Activated naive CD8-positive, alpha-beta T cell treated with anti-CD3 and anti-CD28 coated beads, Interleukin-2, amount 50 U/mL, for 24 hours (primary cell): ENCODE measurements around the gene TOB2.
A peak's percentile ranks its signal among the peaks of the same experiment; 100 is the strongest.
"Not testable (repeated sequence)": the region's sequence is repeated elsewhere in the genome, so short reads cannot be mapped to it uniquely, and the experiment has no call there.

Source experiments
- ATAC-seq: fragments of 150-1000 bp; cut with Tn5 transposase; one replicate; pipeline ENCODE4 v1.10.0; 2021
- DNase-seq: peaks from one replicate; pipeline ENCODE4 v3.0.0; 2021
- H3K27ac Mint-ChIP-seq: one replicate; pipeline ENCODE4 v1.8.0; 2021; ENCODE audit warnings: mild to moderate bottlenecking, mixed read lengths
- H3K27me3 Mint-ChIP-seq: one replicate; pipeline ENCODE4 v1.8.0; 2021; ENCODE audit warnings: mixed read lengths
- H3K36me3 Mint-ChIP-seq: one replicate; pipeline ENCODE4 v1.8.0; 2021; ENCODE audit warnings: low read depth, mixed read lengths
- H3K4me1 Mint-ChIP-seq: one replicate; pipeline ENCODE4 v1.8.0; 2021; ENCODE audit warnings: mixed read lengths
- H3K4me3 Mint-ChIP-seq: one replicate; pipeline ENCODE4 v1.8.0; 2021; ENCODE audit warnings: mild to moderate bottlenecking, moderate library complexity, mixed read lengths
- H3K9me3 Mint-ChIP-seq: one replicate; pipeline ENCODE4 v1.8.0; 2021; ENCODE audit warnings: mixed read lengths

The TOB2 gene

DNA sequence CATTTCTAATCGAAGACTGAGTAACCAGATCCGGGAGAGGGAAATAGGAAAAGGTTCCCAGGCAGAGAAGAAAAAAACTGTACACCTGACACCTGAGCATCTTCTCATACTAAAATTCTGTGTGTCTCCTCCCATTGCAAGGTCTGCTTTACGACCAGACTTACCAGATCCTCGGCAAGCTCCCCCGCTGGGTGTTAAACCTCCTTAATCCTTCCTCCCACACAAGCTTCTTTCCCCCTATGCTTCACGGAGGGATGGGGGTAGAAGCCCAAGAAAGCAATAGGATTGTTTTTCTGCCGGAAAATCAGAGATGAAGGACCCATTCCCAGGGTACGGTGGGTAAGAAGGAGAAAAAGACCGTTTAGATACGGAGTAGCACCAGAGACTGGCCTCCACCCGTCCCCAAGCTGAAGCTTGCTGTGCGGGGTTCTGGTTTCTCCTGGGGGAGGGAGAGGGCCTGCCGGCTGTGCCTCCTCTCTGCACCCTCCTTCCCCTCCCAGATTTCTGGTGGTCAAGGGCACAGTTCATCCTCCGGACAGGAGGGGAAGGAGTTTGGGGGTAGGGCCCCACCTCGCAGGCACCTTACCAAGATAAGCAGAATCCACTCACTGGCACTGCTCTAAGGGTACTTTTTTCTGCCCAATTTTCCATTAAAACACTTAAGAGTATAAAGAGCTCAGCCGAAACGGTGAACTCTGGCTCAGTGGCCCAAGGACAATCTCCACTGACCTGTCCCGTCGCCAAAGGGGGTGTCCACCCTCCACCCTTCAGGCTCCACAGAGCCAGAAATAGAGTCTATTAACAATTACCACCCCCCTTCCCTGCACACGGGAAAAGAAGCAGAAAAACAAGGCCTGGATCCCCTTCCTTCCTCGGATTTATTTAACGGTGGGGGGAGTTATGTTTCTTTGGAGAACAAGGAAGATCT lies 1.2 kb downstream of the TOB2 start:
- peak; percentile 27 for DNase-seq
- Mint-ChIP-seq H3K4me3 (peak overlapping the region; percentile 96), H3K36me3 (peaks cover 25% of the 10 kb centered on the region), H3K27ac (peak overlapping the region; percentile 96), H3K27me3 (no peaks in the 10 kb centered on the region), H3K9me3 (no peaks in the 10 kb centered on the region), H3K4me1 (peaks cover 36% of the 10 kb centered on the region)
- ATAC-seq = no peak

- Mint-ChIP-seq H3K36me3 (peaks cover 25% of the 10 kb centered on the region), H3K4me3 (peak overlapping the region; percentile 96)
Observed at GRCh38 chr22:41444360-41445128, 2.1 kb downstream of the TOB2 start.

GRCh38 chr22:41442240-41442792 lies 4.3 kb downstream of the TOB2 start:
- peaks cover 27% of the 10 kb centered on the region for H3K36me3 Mint-ChIP-seq
- peak overlapping the region; percentile 96 for H3K4me3 Mint-ChIP-seq
- H3K27ac Mint-ChIP-seq = no peak overlapping the region
- peaks cover 32% of the 10 kb centered on the region for H3K4me1 Mint-ChIP-seq
- H3K27me3 Mint-ChIP-seq = no peaks in the 10 kb centered on the region
- no peaks in the 10 kb centered on the region for H3K9me3 Mint-ChIP-seq
- ATAC-seq = no peak
- DNase-seq = no peak

More at GRCh38 chr22:41444360-41445128, 2.1 kb downstream of the TOB2 start:
- Mint-ChIP-seq H3K27me3 (no peaks in the 10 kb centered on the region), H3K27ac (peak overlapping the region; percentile 96), H3K4me1 (peaks cover 36% of the 10 kb centered on the region), H3K9me3 (no peaks in the 10 kb centered on the region)
- DNase-seq (peak; percentile 93), ATAC-seq (peak; percentile 66)

DNA sequence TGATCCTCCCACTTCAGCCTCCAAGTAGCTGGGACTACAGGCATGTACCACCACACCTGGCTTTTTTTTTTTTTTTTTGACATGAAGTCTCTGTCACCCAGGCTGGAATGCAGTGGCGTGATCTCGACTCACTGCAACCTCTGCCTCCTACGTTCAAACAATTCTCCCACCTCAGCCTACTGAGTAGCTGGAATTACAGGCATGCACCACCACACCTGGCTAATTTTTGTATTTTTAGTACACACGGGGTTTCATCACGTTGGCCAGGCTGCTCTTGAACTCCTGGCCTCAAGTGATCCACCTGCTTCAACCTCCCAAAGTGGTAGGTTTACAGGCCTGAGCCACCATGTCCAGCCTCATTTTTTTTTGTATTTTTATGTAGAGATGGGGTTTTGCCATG lies 6.1 kb downstream of the TOB2 start:
- not testable (repeated sequence) for ATAC-seq
- peaks cover 44% of the 10 kb centered on the region for H3K36me3 Mint-ChIP-seq

GRCh38 chr22:41437198-41437597 lies 9.4 kb downstream of the TOB2 start:
- H3K36me3 Mint-ChIP-seq = peaks cover 26% of the 10 kb centered on the region
- ATAC-seq (no peak), DNase-seq (no peak)
- H3K9me3 Mint-ChIP-seq = no peaks in the 10 kb centered on the region
- H3K4me3 Mint-ChIP-seq = no peak overlapping the region
- no peaks in the 10 kb centered on the region for H3K27me3 Mint-ChIP-seq
- H3K27ac Mint-ChIP-seq = no peak overlapping the region
- peaks cover 14% of the 10 kb centered on the region for H3K4me1 Mint-ChIP-seq

More for the DNA sequence above, 6.1 kb downstream of the TOB2 start:
- not testable (repeated sequence) for H3K27me3 Mint-ChIP-seq, H3K27ac Mint-ChIP-seq, H3K4me3 Mint-ChIP-seq, H3K9me3 Mint-ChIP-seq, DNase-seq
- peaks cover 33% of the 10 kb centered on the region for H3K4me1 Mint-ChIP-seq

DNA sequence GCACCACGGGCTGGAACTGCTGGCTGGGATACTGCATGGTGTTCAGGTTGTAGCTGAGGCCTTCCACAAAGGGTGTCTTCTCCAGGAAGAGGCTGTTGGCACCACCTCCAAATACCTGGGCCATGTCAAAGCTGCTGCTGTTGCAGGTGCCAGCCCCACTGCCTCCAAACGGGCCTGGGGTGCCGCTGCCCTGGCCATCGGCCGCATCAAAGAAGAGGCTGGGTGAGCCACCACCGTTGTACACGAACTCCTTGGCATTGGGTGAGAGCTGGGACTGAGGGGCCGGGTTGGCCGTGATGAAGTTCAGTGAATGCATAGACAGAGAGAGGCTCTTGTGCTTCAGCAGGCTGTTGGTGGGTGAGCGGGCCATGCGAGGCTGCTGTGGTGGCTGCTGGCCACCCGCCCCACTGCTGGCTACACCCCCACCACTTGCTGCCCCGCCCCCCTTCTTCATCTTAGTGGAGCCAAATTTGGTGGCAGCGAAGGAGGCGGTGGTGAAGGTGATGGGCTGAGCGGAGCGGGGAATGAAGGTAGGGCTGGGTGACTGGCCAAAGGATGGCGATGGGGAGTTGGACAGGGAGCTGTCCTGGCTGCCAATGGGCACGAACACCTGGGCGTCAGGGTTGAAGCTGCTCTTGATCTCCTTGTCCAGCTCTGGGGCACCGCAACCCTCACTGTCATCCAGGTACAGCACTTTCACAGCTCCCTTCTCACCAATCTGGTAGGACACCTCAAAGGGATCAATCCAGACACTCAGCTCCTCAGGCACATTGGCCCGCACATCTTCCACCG lies 10.1 kb downstream of the TOB2 start:
- Mint-ChIP-seq H3K4me3 (no peak overlapping the region), H3K27ac (no peak overlapping the region), H3K36me3 (peaks cover 25% of the 10 kb centered on the region), H3K4me1 (peaks cover 12% of the 10 kb centered on the region), H3K27me3 (no peaks in the 10 kb centered on the region), H3K9me3 (no peaks in the 10 kb centered on the region)
- DNase-seq (no peak), ATAC-seq (no peak)

DNA sequence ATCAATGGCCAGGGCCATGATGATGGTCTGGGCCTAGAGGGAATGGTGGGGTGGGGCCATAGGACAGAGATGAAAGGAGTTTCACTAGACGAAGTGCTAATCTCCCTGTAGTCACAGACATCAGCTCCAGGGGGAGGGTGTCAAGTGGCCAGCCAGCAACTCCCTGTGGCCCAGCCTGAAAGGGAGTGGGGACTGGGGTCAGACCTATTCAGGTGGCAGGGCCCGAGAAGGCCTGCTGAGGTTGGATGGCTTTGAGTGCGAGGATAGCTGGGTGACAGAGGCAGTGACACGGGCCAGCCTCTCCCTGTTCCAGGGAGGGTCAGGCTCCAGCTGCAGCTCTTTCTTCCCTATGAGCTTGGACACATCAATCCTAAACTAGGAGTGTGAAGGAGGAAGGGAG lies 11.0 kb downstream of the TOB2 start:
- no peaks in the 10 kb centered on the region for H3K9me3 Mint-ChIP-seq
- ATAC-seq (no peak), DNase-seq (no peak)
- peaks cover 29% of the 10 kb centered on the region for H3K36me3 Mint-ChIP-seq
- no peaks in the 10 kb centered on the region for H3K27me3 Mint-ChIP-seq
- no peak overlapping the region for H3K4me3 Mint-ChIP-seq
- H3K4me1 Mint-ChIP-seq = peaks cover 11% of the 10 kb centered on the region
- H3K27ac Mint-ChIP-seq = no peak overlapping the region

- peaks cover 29% of the 10 kb centered on the region for H3K36me3 Mint-ChIP-seq
- H3K4me3 Mint-ChIP-seq, H3K27ac Mint-ChIP-seq: not testable (repeated sequence)
Observed at GRCh38 chr22:41434361-41435003, 12.1 kb downstream of the TOB2 start.

DNA sequence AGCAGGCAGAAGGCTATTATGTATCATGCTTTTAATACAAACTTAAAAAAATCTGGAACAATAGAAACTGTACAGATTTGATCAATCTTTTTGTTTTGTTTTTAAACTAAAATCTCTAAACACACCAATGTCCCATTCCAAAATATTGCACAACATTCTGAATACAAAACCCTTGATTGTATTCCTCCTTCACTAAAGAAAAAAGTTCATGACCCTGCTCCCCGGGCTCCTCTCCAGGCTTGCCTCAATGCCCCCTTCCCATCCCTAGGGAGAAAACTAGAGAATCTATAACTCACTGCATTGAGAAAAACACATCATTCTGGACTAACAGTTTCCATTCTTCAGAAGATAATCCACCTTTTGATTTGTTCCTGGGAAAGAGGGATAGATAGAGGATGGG lies 13.1 kb downstream of the TOB2 start:
- not testable (repeated sequence) for H3K4me1 Mint-ChIP-seq, H3K27me3 Mint-ChIP-seq, DNase-seq, H3K27ac Mint-ChIP-seq, H3K9me3 Mint-ChIP-seq, ATAC-seq, H3K4me3 Mint-ChIP-seq
- H3K36me3 Mint-ChIP-seq = peaks cover 29% of the 10 kb centered on the region

More at GRCh38 chr22:41434361-41435003, 12.1 kb downstream of the TOB2 start:
- peaks cover 11% of the 10 kb centered on the region for H3K4me1 Mint-ChIP-seq
- DNase-seq, H3K27me3 Mint-ChIP-seq, H3K9me3 Mint-ChIP-seq, ATAC-seq: not testable (repeated sequence)

DNA sequence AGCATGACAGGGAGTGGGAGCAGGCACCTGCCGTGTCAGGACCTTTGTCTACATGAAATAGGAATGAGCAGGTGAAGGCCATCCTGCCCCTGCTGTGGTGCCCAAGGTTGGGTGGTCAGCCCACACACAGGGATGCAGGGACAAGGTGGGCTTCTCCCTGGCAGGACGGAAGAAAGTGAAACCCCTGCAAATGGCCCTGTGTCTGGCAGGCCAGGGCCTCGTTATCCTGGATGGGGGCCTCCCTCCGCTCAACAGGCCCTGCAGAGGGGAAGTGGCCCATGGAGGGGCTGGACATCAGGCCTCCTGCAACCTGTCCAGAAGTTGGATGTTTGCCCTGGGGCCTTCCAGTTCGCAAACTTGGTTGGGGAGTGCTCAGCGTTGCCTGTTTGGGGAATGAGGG lies 14.9 kb downstream of the TOB2 start:
- no peak overlapping the region for H3K27ac Mint-ChIP-seq
- no peaks in the 10 kb centered on the region for H3K9me3 Mint-ChIP-seq
- no peak for DNase-seq
- H3K27me3 Mint-ChIP-seq = no peaks in the 10 kb centered on the region
- H3K4me3 Mint-ChIP-seq = no peak overlapping the region
- H3K36me3 Mint-ChIP-seq = peaks cover 22% of the 10 kb centered on the region
- H3K4me1 Mint-ChIP-seq = peaks cover 3% of the 10 kb centered on the region
- ATAC-seq = no peak

- no peaks in the 10 kb centered on the region for H3K27me3 Mint-ChIP-seq
- H3K36me3 Mint-ChIP-seq = peaks cover 12% of the 10 kb centered on the region
- H3K9me3 Mint-ChIP-seq = no peaks in the 10 kb centered on the region
- DNase-seq (no peak), ATAC-seq (no peak)
- no peak overlapping the region for H3K4me3 Mint-ChIP-seq
- peaks cover 13% of the 10 kb centered on the region for H3K4me1 Mint-ChIP-seq
- no peak overlapping the region for H3K27ac Mint-ChIP-seq
Observed at GRCh38 chr22:41429951-41430332, 16.7 kb downstream of the TOB2 start.

- H3K4me1 Mint-ChIP-seq = peaks cover 13% of the 10 kb centered on the region
- H3K27ac Mint-ChIP-seq = no peak overlapping the region
- H3K36me3 Mint-ChIP-seq = peaks cover 12% of the 10 kb centered on the region
- H3K4me3 Mint-ChIP-seq = no peak overlapping the region
- DNase-seq (no peak), ATAC-seq (no peak)
- H3K27me3 Mint-ChIP-seq = no peaks in the 10 kb centered on the region
- H3K9me3 Mint-ChIP-seq = no peaks in the 10 kb centered on the region
Observed at GRCh38 chr22:41429232-41429950, 17.2 kb downstream of the TOB2 start.

DNA sequence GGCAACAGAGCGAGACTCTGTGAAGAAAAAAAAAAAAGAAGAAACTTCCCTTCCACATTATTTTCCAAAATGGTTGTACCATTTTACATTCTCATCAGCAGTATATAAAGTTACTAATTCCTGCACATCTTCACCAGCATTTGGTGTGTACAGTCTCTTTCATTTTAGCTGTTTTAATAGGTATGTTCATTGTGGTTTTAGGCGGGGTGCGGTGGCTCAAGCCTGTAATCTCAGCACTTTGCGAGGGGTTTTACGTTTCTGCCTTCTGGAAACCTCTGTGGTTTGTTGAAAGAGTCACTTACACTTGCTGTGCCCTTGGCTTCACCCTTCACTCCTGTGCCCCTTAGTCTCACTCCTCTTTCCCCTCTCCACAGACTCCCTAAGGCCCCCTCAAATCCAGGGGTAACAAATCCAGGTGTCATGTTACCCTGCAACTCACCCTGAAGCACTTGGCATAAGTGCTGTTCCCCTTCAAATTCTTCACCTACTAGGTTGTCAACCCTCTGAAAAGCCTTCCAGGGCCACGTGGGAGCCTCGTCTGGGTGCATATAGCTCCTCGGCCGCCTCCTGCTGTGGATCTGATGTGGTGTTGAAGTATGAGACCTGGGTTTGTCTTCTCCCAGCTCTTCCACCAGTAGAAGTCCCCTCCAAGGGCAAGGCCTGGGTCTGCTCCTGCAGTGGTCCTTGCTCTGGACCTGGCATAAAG lies 20.8 kb downstream of the TOB2 start:
- DNase-seq = no peak
- peaks cover 6% of the 10 kb centered on the region for H3K36me3 Mint-ChIP-seq
- peak overlapping the region; percentile 8 for H3K4me3 Mint-ChIP-seq
- H3K4me1 Mint-ChIP-seq = peaks cover 13% of the 10 kb centered on the region
- peak overlapping the region; percentile 63 for H3K27ac Mint-ChIP-seq
- no peaks in the 10 kb centered on the region for H3K27me3 Mint-ChIP-seq
- peak; percentile 86 for ATAC-seq
- H3K9me3 Mint-ChIP-seq = no peaks in the 10 kb centered on the region
